Measurements from ENCODE around the gene TRIM27. TPM values are rescaled to one million over a fixed set of nuclear protein-coding genes. Genes with fewer than 3 reads are reported as not detected.
"Not testable (repeated sequence)": the region's sequence is repeated elsewhere in the genome, so short reads cannot be mapped to it uniquely, and the experiment has no call there.

The TRIM27 gene
- total and polyA plus RNA-seq, 10 of the 15 experiments (the other 5 are each of a cell fraction or from before 2014, with no cell fraction given): 18.5 to 74.7 (median 58.0) TPM

DNA sequence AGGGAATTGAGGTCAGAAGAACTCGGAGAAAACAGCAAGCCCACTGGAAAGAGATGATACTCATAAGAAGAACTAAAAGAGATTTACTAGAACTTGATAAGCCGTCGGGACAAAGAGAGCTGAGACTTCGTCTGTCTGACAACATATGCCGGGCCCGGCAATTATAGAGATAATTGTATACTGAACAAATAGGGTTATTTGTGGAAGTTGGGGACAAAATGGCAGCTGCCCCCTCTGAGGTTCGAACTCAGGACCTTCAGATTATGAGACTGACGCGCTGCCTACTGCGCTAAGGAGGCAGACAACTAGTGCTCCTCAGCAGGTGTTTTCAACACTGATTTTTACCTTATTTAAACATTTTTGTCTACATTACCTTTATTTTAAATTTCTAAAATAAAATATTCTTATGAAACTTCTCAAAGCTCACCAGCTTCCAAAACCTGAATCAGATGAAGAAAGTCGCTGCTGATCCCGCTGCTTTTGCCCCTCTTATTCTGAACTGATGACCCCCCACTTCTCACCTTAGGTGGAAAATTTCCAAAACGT lies 29.3 kb upstream of the TRIM27 start (continued):
- TF ChIP-seq CBX5 (IDR thresholded peaks at IDR 0.05; ENCODE audit: low read depth) (no peak), POLR2A (IDR thresholded peaks at IDR 0.05; ENCODE audit: low read depth, low read length) (no peak), GABPA (IDR thresholded peaks at IDR 0.05; ENCODE audit: low read depth) (peak; percentile 48; the same call in 1 of the 2 replicates), FOXM1 (IDR thresholded peaks at IDR 0.05; ENCODE audit: low read depth, low read length) (peak; percentile 22; the same call in 1 of the 2 replicates)

GRCh38 chr6:28949656-28950195 lies 25.9 kb upstream of the TRIM27 start:
- in situ Hi-C loops (cut with MboI); H2AFZ ChIP-seq (ENCODE audit: control insufficient read depth, low read depth, low read length): not testable (repeated sequence)

More at GRCh38 chr6:28949656-28950195, 25.9 kb upstream of the TRIM27 start:
- H4K20me1 ChIP-seq (ENCODE audit: control insufficient read depth, insufficient read depth); FAIRE-seq; POLR2A ChIA-PET; H3K27me3 ChIP-seq (replicated peaks in 1 of 2; ENCODE audit: control insufficient read depth in 2 of 2, insufficient read depth in 2 of 2, low read length in 1 of 2); BruUV-seq (replicated peaks); H3K4me3 ChIP-seq; DNase-seq (ENCODE audit: low read depth, low spot score); ATAC-seq; H3K9me3 ChIP-seq (replicated peaks; ENCODE audit: control insufficient read depth, insufficient read depth, low read length); CTCF ChIA-PET; H3K4me1 ChIP-seq (ENCODE audit: control insufficient read depth, insufficient read depth, low read length); H3K9ac ChIP-seq (ENCODE audit: control insufficient read depth, insufficient read depth, low read length); SMC1A ChIA-PET (ENCODE audit: uncharacterized antibody, unreplicated experiment); H3K27ac ChIP-seq (ENCODE audit: control insufficient read depth, insufficient read depth); H3K36me3 ChIP-seq (ENCODE audit: control insufficient read depth in 2 of 2, insufficient read depth in 2 of 2, low read length in 1 of 2); H3K79me2 ChIP-seq (ENCODE audit: control insufficient read depth, insufficient read depth, low read length); H3K4me2 ChIP-seq (ENCODE audit: control insufficient read depth, insufficient read depth): not testable (repeated sequence)
- RAD21 ChIA-PET (ENCODE audit: unreplicated experiment): interaction anchor here (1.0 kb wide), 1 partner anchor 26 kb away, joined by 3 read pairs; the partner anchor contains the start of gene TRIM27
- intact Hi-C loops (cut with micrococcal nuclease; ENCODE audit: unreplicated experiment): loop anchor here (10.0 kb wide), 2 partner anchors 555 to 735 kb away; partner anchors contain the start of gene ZSCAN12
- WGBS (ENCODE audit: insufficient coverage, insufficient replicate concordance, low lambda C conversion rate, missing lambda C conversion rate): 76% methylated on average over 31 of the region's 41 CpGs
